ENCODE data around the gene WNT9B. TPM values are rescaled to one million over a fixed set of nuclear protein-coding genes. Genes with fewer than 3 reads are reported as not detected.

WNT9B gene
- total and polyA plus RNA-seq, 9 of the 15 experiments (the other 6 are each of a cell fraction or from before 2014, with no cell fraction given), result not detected

- BruUV-seq (replicated peaks), result no TSS peak
- CTCF ChIA-PET (ENCODE audit: low intra/inter-chr PET ratio), result no interaction called here
- no peak overlapping the region for H3K4me3 ChIP-seq
- no peak overlapping the region for H3K4me2 ChIP-seq (ENCODE audit: insufficient read depth, low read length)
- DNase-seq (ENCODE audit: extremely low read depth in 1 of 4, low spot score in 3 of 4), result no peak
- WGBS (ENCODE audit: insufficient coverage, low coverage, missing lambda C conversion rate), result 10% methylated on average over 19 of the region's 19 CpGs
- no peak for ATAC-seq
- H3K36me3 ChIP-seq (ENCODE audit: control insufficient read depth, insufficient read depth, low read length), result no peaks in the 10 kb centered on the region
- no peak overlapping the region for H3K27ac ChIP-seq (ENCODE audit: extremely low read depth, low read depth, low read length)
- peaks cover 4 to 8% of the 10 kb centered on the region in 2 experiments; a peak in 3 of 5 replicates for H3K4me1 ChIP-seq (replicated peaks in 1 of 2; ENCODE audit: control insufficient read depth in 2 of 2, insufficient read depth in 2 of 2, low read length in 2 of 2)
- no peaks in the 10 kb centered on the region for H3K9me1 ChIP-seq (ENCODE audit: control insufficient read depth, insufficient read depth, low read length)
- H3K27me3 ChIP-seq (ENCODE audit: control insufficient read depth in 2 of 2, insufficient read depth in 2 of 2, low read length in 2 of 2), result peaks cover 21 to 37% of the 10 kb centered on the region in 2 experiments
- peak overlapping the region in 1 of 2 experiments; percentile 47; a peak in 1 of 4 replicates for H3K9ac ChIP-seq (ENCODE audit: insufficient read depth in 1 of 2, low read depth in 2 of 2, low read length in 2 of 2)
- no peaks in the 10 kb centered on the region for H3K9me3 ChIP-seq (replicated peaks; ENCODE audit: control insufficient read depth, insufficient read depth, low read depth, low read length)
- in situ Hi-C loops (cut with MboI), result no loop called here
- H3K79me2 ChIP-seq (ENCODE audit: control insufficient read depth, insufficient read depth, low read length), result no peaks in the 10 kb centered on the region
- TF ChIP-seq KLF10 (CRISPR knock-in tag; IDR thresholded peaks at IDR 0.05), result no peak
- peak; percentile 21; the same call in 1 of the 2 replicates for TF ChIP-seq ZBTB7A (IDR thresholded peaks at IDR 0.05; ENCODE audit: borderline replicate concordance, control insufficient read depth, low read depth, low read length)
- POLR2A ChIA-PET, result interaction anchor here (0.6 to 1.3 kb wide), 3 partner anchors 12 to 918 kb away, joined by 3 to 7 read pairs (median 3); no protein-coding TSS in a partner anchor
- no peak overlapping the region for H2AFZ ChIP-seq (ENCODE audit: low read depth, low read length)
- intact Hi-C loops (cut with micrococcal nuclease), result no loop called here
- FAIRE-seq, result no peak
- no peaks in the 10 kb centered on the region; the same call in 1 of the 2 replicates for H4K20me1 ChIP-seq (replicated peaks; ENCODE audit: control insufficient read depth, insufficient read depth, low read length)
These were observed 32.6 kb downstream of the WNT9B start for GRCh38 chr17:46883871-46884520.

DNA sequence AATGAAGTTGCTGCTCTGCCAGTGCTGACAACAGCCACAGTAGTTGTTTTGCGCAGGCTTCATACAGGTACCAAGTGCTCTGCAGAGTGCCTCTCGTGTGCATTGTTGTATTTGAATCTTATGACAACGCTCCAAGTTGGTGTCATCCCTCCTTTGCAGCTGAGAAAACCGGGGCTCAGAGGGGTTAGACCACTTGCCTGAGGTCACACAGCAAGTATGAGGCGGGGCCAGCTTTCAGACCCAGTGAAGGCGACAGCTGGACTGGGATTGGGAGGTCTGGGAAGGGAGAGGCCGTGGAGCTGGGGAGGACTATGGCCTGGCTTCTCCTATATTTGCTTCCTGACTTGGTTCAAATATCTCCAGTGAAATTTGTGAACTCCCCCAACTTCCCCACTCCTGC, 33.2 kb downstream of the WNT9B start:
- DNase-seq (ENCODE audit: extremely low read depth in 1 of 4, low spot score in 3 of 4) (no peak), ATAC-seq (no peak), FAIRE-seq (no peak)
- ChIA-PET POLR2A (interaction anchor here (0.8 to 1.3 kb wide), 2 partner anchors 12 to 58 kb away, joined by 3 to 7 read pairs; no protein-coding TSS in a partner anchor), CTCF (ENCODE audit: low intra/inter-chr PET ratio) (no interaction called here)
- Histone ChIP-seq H4K20me1 (replicated peaks; ENCODE audit: control insufficient read depth, insufficient read depth, low read length) (peaks cover 4% of the 10 kb centered on the region; the same call in 1 of the 2 replicates), H3K4me1 (replicated peaks in 1 of 2; ENCODE audit: control insufficient read depth in 2 of 2, insufficient read depth in 2 of 2, low read length in 2 of 2) (peaks cover 4 to 13% of the 10 kb centered on the region in 2 experiments; a peak in 3 of 5 replicates), H2AFZ (ENCODE audit: low read depth, low read length) (no peak overlapping the region), H3K9me1 (ENCODE audit: control insufficient read depth, insufficient read depth, low read length) (no peaks in the 10 kb centered on the region), H3K9ac (ENCODE audit: insufficient read depth in 1 of 2, low read depth in 2 of 2, low read length in 2 of 2) (no peak overlapping the region), H3K27ac (ENCODE audit: extremely low read depth, low read depth, low read length) (no peak overlapping the region), H3K36me3 (ENCODE audit: control insufficient read depth, insufficient read depth, low read length) (no peaks in the 10 kb centered on the region), H3K4me3 (no peak overlapping the region), H3K27me3 (ENCODE audit: control insufficient read depth in 2 of 2, insufficient read depth in 2 of 2, low read length in 2 of 2) (peaks cover 25 to 42% of the 10 kb centered on the region in 2 experiments), H3K79me2 (ENCODE audit: control insufficient read depth, insufficient read depth, low read length) (no peaks in the 10 kb centered on the region), H3K9me3 (replicated peaks; ENCODE audit: control insufficient read depth, insufficient read depth, low read depth, low read length) (no peaks in the 10 kb centered on the region), H3K4me2 (ENCODE audit: insufficient read depth, low read length) (no peak overlapping the region)
- intact Hi-C loops (cut with micrococcal nuclease) (no loop called here), in situ Hi-C loops (cut with MboI) (no loop called here)
- TF ChIP-seq GTF2F1 (IDR thresholded peaks at IDR 0.05; ENCODE audit: low read depth, low read length) (no peak), ZFP36 (IDR thresholded peaks at IDR 0.05; ENCODE audit: low read depth, low read length, partially characterized antibody) (peak; percentile 77), RBM25 (IDR thresholded peaks at IDR 0.05; ENCODE audit: low read depth, low read length, severe bottlenecking) (peak; percentile 77), BCOR (IDR thresholded peaks at IDR 0.05) (peak; percentile 70; the same call in 1 of the 2 replicates)
- no TSS peak for BruUV-seq (replicated peaks)
- 19% methylated on average over 7 of the region's 7 CpGs for WGBS (ENCODE audit: insufficient coverage, low coverage, missing lambda C conversion rate)

All from K562 (cell line).